Activated naive CD4-positive, alpha-beta T cell treated with Interleukin-2 at 50 U/mL for 16 hours (primary cell): ENCODE measurements around the gene AK4.
"Not testable (repeated sequence)": the region's sequence is repeated elsewhere in the genome, so short reads cannot be mapped to it uniquely, and the experiment has no call there.

Experiments used
- DNase-seq: peaks from one replicate; pipeline ENCODE4 v3.0.0-alpha.2; 2020

Gene AK4

DNA sequence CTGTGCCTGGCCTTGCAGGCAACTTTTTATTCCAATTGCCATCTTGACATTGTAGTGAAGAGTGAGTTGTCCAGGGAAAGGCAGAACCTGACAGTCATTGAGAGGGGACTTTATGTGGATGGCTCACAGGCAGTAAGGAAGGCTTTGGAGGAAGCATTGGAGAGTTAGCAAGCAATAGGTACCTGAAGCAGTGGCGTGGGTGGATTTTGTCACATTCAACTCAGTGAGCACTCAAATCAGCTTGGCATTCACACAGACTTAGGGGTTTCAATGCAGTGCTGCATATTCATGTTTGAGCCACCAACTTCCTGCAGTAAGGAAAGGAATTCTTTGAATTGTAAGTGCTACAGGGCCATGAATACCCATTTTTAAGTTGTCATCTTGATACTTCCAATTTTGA is 69.0 kb downstream of the AK4 start:
- DNase-seq = no peak

DNA sequence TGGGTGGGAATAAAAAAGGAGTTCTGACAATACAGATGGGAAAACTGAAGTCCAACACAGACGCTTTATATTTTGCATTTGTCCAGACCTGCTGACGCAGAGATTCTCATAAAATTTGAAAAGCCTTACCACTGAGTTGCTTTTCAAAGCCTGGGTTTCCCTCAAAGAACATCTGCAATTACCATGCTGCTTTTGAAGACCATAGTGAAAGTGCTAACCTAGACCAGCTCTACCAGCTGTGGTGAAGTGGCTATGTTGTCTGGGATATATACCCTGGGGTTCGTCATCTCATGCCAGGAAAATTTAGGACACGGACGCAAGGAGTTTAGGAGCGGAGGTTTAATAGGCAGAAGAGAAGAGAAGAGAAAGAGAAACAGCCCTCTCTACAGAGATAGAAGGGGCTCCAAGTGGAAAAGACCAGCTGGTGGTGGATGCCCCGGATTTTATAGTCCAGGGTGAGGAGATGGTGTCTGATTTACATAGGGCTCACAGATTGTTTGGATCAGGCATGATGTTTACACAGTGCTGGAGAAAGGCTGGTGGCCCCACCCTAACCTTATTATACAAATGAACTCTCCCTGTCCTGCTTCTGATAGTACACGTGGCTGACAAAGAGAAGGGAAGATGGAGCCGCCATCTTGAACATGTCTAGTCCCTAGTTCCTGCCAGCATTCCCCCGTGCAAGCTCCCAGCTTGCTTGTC is 73.8 kb downstream of the AK4 start:
- no peak for DNase-seq

DNA sequence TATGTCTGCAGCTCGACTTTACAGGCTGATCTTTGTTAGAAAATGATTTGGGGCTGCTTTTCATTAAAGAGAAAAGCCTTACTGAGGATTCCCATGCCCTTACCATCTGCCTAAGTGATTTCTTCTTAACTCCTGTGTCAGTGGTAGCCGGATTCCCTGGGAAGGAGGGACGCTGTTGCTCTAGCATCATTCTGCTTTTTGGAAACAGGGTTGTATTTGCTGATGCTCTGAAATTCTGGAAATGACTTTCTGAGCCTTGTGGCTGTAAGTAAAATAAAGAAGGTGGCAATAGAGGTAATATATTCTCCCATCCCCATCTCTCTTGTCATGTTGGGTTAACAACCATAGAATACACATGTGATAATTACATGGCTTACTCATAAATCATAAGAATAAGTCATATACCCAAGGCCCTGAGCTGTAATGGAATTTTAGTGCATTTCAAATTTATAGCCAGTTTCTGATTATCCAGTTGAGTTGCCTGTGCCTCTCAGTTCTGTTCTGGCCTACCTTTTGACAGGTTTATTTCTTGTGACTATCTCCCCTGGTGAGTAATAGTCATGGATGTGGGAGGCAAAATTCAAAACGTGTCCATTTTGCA is 74.4 kb downstream of the AK4 start:
- DNase-seq = no peak

DNA sequence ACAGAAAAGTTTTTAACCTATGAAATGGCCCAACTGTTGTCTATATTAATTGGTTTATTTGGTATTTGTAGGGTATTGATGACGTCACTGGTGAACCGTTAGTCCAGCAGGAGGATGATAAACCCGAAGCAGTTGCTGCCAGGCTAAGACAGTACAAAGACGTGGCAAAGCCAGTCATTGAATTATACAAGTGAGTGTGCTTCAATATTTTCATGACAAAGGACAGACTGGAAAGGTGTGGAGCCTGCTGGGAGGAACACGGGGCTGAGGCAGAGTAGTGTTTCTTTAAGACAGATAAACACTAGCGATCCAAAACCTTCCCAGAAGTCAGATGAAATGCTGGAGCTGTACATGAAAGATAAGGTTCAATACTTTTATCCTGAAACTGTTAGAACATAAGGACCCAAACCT is 76.7 kb downstream of the AK4 start:
- DNase-seq = no peak

DNA sequence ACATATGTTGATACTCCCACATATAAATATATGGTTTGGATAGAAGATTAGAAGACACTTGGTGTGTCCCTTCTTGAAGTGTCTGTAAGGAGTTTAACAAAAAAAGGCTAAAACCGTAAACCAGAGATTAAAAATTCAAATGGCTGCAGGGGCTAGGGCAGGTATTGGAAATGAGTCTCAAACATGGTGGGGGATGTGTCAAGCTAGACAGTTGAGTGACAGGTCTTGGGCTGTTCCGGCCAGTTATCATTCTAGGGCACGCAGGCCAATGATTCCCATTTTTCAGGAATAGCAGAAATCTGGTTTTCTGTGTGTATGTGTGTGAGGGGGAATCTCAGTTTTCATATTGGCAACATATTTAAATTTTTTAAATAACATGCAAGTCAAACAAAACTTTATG is 77.2 kb downstream of the AK4 start:
- DNase-seq = no peak

DNA sequence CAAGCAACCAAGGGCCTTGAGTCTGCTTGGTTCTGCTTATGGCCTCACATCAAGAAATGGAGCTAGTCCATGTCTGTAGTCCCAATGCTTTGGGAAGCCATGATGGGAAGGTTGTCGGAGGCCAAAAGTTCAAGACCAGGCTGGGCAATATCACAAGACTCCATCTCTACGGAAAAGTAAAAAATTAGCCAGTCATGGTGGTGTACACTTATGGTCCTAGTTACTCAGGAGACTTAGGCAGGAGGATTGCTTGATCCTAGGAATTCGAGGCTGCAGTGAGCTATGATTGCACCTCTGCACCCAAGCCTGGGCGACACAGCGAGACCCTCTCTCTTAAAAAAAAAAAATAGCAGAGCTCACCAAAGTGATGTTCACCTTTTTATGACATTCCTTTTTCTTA is 81.2 kb downstream of the AK4 start:
- no peak for DNase-seq

DNA sequence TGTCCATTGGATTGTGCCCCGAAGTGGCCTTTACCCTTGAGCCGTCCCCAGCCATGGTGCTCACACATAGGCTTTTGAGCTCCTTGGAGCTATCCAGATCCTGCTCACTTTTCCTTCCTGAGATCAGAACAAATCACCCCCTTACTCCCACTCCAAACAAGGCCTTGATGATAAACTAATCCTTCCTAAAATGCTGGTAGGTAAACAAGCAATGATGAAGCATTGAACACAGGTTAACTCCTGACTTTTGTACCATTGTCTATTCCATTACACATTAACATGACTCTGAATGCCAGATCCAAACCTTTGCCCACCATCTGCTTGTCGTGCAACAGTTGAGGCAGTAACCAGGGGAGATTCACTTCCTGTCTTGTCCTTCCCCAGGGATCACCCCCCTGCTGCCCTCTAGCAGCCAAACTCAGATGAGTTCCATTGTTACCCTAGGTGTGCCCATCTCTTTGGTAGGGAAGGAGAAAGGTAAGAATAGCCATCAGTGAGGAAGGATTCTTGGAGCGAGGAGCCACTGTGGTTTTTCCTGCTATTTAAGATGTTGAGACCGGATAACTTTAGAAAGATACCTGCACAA is 81.8 kb downstream of the AK4 start:
- DNase-seq = no peak

DNA sequence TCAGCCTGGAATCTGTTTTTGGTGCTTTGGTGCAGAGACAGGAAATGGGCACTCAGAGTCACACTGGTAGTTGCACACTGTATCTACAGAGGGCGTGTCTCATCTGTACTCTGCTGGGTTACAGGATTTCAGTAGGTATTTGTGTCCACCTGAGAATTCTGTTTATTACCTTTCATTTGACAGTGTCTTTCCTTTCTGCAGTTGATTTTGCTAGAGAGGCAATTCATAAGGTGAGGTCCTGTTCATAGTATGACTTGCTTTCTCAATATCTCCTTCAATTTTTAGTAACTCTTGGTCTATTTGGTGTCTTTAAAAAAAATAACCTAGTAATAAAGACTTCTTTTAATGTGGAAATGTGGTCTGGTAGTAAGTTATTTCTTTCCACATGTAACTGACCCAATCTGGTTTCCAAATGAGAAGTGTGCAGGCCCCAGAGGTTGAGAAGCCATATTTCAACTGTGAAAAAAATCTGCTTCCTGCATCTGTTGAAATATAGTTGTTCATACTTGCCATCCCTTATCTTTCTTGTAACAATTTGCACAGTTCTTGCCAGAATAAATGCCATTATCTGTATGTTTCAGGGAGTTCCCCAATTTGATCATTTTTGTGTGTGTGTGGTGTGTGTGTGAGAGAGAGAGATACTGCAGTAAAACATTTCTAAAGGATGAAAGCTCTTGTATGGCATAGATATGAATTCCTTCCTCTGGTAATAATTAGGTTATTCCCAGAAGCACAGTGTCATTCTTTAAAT is 82.9 kb downstream of the AK4 start:
- DNase-seq = no peak

DNA sequence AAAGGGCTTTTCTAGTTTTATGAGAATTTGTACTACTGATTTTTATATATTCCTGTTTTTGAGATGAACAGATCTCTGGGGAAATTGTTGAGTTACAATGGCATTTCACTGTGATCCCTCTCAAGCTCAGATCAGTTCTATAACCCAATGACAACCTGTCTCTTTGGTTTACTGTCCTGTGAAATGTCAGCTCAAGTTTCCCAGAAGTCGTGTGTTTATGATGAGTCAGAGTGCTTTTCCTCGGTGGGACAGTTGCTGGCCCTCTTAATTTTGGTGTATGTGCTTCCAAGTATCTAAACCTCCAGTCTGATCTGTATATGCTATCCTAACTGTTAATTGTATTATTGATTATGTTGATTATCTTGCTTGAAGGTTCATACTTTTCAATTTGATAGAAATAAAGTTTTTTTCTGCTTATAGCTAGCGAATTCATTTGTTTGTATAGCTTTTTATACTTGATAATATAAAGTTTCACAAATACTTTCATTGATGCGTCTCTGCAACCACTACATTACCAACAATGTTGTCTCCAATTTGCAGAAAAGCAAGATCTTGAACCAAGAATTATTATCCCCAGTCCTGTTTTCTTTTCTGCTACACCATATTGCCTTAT is 83.8 kb downstream of the AK4 start:
- DNase-seq = no peak

DNA sequence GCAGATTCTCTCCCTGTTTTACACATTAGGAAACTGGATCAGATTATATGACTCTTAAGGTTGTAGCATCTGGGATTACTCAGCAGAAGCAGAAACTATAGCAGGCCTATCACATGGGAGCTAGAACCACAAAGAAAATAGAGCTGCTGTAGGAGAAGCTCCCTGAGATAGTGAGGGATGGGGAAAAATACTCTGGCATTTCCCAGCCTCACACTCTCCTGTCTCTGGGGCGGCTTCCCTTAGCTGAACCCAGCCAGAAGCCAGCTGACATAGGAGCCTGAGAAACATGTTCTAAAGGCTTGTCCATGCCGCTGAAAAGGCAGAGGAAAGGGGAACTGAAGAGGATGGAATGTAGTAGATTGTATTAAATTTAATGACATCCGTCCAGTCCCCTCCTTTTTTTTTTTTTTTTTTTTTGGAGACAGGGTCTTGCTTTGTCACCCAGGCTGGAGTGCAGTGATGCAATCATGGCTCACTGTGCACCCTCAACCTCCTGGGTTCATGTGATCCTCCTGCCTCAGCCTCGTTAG is 84.5 kb downstream of the AK4 start:
- no peak for DNase-seq

DNA sequence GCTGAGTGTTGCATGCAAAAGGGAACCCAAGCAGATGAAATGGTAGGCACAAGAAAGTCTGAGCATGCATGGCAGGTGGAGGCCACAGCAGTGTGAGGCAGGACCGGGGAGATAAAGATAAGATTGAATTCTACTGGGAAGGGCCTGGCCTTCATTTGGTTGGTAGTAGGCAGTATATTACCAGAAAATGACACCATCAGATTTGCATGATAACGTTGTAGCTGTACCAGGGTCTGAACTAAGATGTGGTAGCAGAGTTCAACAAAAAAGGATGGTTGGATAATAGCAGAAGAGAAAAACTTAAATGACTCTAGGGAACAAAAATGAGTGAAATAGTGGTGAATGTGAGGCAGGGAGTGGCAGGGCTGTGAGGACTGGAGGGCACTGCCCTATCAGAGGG is 85.8 kb downstream of the AK4 start:
- no peak for DNase-seq

DNA sequence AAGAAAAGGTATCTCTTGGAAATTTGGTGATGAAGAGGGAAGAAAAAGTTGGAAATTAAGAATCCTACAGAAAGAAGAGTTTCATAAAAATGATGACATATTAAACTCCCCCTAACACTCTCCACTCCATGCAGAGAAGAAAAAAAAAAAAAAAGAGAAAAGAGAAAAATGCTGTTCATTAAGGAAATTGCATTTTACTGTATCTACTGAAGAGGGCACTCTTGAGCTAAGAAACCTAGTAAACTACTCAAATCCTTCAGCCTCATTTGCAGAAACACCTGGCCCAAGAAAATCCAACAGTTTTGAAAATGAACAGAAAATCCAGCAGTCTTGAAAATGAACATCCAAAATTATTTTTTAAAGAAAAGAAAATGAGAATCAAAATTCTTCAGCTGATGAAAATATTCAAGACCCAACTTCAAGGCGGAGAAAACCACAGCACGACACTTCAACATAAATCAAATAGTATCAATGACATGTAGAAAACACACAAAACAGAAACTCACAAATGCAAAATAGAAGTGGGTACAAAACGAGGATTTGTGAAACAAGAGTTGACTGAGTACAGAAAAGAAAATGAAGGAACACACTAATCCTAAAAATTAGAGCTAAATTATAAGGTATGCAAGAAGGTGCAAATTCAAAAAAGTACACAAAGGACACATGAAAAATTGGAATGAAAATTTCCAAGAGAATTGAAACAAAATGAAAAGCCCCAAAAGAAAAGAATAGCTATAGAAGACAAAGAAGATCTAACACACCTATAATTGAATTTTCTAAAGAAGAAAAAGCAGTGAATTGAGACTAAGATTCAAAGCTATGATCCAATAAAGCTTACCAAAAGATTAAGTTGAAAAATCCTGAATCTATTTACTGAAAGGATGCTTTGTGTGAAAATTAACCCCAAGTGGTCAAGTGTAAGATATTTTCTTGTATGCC is 88.1 kb downstream of the AK4 start:
- DNase-seq = no peak

DNA sequence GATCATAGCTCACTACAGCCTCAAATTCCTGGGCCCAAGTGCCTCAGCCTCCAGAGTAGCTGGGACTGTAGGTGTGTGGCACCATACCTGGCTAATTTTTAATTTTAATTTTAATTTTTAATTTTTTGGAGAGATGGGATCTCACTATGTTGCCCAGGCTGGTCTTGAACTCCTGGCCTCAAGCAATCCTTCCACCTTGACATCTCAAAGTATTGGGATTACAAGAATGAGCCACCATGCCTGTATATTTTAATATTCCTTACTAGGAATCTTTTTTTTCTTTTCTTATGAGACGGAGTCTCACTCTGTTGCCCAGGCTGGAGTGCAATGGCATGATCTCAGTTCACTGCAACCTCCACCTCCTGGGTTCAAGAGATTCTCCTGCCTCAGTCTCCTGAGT is 89.1 kb downstream of the AK4 start:
- DNase-seq = not testable (repeated sequence)

DNA sequence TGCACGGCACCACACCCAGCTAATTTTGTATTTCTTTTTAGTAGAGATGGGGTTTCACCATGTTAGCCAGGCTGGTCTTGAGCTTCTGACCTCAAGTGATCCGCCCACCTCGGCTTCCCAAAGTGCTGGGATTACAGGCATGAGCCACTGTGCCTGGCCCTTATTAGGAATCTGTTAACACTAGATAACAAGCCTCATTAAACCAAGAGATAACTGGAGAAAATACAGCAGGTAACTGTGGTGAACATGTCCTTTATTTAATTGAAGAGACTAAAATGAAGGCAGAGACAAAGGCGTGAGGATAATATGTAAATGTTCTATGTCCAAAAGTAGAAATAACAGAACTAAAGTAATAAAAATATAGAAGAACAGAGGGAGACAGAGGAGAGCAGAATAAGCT is 89.5 kb downstream of the AK4 start:
- no peak for DNase-seq

DNA sequence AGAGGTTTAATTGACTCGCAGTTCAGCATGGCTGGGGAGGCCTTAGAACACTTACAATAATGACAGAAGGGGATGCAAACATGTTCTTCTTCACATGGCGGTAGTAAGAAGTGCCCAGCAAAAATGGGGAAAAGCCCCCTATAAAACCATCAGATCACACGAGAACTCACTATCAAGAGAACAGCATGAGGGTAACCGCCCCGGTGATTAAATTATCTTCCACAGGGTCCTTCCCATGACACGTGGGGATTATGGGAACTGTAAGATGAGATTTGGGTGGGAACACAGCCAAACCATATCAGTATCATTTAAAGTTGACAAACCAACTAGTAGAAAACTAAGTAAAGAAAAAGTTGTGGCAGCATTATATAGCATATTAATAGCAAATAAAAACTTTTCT is 90.0 kb downstream of the AK4 start:
- DNase-seq = no peak

DNA sequence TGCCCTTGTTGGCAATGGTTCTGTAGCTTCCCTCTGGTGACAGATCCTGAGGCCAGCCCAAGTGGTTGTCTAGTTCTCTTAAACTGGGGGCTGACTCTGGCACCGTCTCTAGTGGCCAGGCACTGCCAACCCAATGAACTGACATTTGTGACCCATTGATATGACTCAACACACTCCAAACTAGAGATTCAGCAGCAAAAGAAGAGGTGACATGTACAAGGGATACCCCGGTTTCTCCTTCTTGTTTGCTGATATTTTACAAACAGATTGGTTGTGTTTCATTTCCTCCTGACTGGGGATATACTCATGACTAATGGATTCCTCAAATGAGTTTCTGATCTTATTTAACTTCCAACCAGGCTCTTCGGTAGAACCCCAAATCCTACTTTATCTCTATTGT is 95.5 kb downstream of the AK4 start:
- no peak for DNase-seq

DNA sequence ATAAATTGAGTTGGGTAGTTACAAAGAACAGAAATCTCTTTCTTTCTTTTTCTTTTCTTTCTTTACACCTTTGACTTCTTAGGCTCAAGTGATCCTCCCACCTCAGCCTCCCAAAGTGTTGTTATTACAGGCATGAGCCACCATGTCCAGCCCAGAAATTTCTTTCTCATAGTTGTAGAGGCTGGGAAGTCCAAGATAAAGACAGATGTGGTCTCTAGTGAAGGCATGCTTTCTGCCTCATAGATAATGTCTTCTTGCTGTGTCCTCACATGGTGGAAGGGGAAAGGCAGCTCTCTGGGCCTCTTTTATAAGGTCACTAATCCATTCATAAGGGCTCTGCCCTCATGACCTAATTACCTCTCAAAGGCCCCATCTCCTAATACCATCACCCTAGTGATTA is 97.3 kb downstream of the AK4 start:
- no peak for DNase-seq

DNA sequence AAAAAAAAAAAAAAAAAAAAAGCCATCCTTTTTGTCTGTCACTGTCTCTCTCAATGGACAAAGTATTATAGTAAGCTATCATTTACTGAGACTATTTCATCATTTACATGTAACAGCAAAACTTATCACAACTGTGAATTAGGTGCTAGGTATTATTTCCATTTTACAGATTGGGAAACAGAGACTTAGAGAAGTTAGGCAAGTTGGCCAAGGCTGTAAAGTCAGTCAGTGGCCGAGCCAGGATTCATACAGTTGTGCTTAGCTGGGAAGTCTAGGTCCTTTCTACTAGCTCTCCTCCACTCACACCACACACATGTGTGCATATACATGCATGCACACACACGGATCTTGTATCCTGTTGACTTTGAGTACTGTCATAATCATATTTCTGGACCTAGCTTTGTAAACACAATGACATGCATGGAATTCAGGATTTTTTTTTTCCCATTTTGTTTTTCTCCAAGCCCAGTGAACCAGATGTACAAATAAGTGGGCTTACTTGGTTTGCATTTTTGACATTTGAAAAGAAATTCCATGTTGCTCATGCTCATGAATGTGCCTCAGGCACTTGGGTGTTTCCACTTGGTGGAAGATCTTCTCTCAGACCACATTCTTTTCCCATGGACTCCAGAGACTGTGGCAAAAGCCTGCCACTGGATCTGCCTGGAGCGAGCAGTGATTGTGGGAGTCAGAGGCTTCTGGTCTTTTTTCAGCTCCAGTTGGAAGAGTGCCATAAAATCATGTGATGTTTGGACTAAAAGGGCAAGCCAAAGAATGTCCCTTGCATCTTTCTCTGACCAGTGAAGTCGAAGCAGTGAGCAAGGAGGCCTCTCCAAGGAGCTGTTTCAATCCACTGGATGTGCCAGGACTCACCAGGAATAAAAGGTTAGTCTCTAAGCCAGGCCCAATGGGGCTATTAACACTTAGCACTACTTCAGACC is 99.7 kb downstream of the AK4 start:
- DNase-seq = no peak

DNA sequence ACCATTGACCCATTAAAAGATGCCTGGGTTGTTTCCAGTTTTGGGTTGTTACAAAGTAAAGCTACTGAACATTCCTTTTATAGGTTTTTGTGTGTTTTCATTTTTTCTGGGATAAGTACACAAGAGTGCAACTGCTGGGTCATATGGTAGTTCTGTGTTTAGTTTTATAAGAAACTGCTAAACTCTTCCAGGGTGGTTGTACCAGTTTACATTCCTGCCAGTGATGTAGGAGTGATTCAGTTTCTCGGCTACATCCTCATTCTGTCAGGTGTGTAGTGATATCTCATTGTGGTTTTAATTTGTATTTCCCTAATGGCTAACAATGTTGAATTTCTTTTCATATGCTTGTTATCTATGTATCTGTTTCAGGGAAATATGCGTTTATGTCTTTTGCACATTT is 102.8 kb downstream of the AK4 start:
- no peak for DNase-seq

DNA sequence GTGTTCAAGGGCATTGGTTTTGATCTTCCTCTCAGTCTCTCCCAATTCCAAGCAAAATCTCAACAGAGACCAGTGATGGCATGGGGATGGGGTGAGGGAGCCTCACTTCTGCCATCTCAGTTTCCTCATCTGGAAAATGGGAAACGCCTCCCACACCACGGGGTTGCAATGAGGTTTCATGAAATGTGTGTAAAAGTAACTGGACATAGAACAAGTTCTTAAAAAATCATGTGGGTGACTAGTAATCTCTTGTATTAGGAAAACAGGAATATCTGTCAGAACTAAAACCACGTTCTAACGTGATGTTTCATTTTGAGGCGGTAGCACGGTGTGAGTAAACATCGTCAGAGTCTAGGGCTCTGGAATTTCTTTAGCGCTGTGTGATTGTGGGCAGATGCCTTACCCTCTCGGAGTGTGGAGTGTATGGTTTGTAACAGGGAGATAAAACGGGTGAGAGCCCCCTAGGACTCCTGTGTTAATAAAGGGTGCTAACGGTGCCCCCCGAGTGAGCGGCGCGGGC is 105.9 kb downstream of the AK4 start:
- no peak for DNase-seq
